ENCODE data around the gene RNF26.

The RNF26 gene

DNA sequence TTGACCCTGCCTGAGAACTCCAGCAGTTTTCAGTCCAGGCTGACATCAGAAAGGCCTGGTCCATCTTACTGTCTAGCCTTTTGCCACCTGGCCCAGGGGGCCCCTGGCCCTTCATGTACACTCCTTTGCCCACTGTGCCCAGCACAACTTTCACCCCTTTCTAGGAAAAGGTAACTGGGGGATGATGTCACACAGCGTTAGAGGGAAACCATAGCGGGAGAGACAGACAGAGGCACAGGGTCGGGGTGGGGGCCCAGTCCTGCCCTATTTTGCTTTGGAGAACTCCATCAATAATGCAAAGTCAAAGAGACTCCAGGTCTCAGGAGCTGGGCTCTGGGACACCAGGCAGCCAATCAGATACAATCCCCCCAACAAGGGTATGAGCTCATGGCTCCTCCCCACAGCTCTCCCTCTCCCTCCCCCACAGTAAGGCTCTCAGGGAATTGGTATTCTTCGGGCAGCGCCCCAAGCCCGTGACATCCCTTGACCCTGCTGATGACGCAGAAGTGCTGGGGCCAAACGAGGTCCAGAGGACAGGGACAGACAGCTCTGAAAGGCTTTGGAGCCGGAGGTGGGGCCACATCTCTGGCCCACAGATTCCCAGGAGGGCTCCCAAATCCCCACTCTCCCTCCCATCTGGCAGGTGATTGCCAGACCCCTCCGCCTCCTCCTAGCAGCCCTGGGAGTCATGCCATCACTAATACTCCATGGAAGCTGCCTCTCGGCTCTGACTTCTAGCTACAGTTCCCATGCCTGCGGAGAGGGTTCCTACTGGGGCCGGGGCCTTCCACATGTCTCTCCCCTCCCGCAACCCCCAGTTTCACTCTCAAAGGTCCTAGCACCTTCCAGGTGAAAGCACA lies 41.2 kb downstream of the RNF26 start:
- DNase-seq (ENCODE audit: extremely low read depth, low read depth) = no peak
- TF ChIP-seq CTCF (IDR thresholded peaks at IDR 0.05; ENCODE audit: low read depth, low read length) = no peak

DNA sequence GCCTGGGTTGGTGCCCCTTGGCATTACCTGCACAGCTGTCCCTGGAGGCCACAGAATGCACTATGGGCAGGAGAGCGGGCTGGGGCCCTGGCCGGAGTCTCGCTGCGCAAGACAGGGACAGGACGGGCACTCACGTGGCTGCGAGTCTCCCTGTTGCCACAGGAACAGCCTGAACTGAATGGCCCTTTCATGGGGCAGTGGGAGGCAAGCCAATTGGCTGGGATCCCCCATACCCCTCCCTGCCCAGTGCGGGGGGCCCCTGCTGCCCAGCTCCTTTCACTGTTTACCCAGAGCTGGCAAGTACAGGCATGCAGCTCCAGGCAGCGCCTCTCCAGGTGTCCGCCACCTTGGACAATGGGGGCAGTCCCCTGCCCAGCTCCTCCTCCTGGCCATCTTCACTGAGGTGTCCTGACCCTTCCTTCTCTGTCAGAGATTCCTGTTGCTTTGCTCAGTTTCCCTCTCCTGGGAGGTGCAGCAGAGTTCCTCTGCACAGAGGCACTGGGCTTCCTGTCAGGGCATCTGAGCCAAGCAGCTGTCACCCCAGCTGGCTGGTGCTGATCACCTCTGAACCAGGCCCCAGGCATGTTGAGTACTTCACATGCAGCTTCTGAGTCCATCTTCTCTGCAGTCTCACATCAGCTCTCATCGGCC lies 42.0 kb downstream of the RNF26 start:
- no peak for TF ChIP-seq CTCF (IDR thresholded peaks at IDR 0.05; ENCODE audit: low read depth, low read length)
- no peak for DNase-seq (ENCODE audit: extremely low read depth, low read depth)

GRCh38 chr11:119377112-119377901 lies 43.0 kb downstream of the RNF26 start:
- TF ChIP-seq CTCF (IDR thresholded peaks at IDR 0.05; ENCODE audit: low read depth, low read length) = no peak
- DNase-seq (ENCODE audit: extremely low read depth, low read depth) = no peak

GRCh38 chr11:119377961-119378667 lies 43.8 kb downstream of the RNF26 start:
- no peak for DNase-seq (ENCODE audit: extremely low read depth, low read depth)
- TF ChIP-seq CTCF (IDR thresholded peaks at IDR 0.05; ENCODE audit: low read depth, low read length) = no peak

GRCh38 chr11:119378851-119379465 lies 44.6 kb downstream of the RNF26 start:
- TF ChIP-seq CTCF (IDR thresholded peaks at IDR 0.05; ENCODE audit: low read depth, low read length) = no peak
- DNase-seq (ENCODE audit: extremely low read depth, low read depth) = no peak

- DNase-seq (ENCODE audit: extremely low read depth, low read depth) = no peak
- no peak for TF ChIP-seq CTCF (IDR thresholded peaks at IDR 0.05; ENCODE audit: low read depth, low read length)
Measured at GRCh38 chr11:119380160-119380826, 46.0 kb downstream of the RNF26 start.

Measured in AG09319 (cell line).